C4-2B (cell line): ENCODE data around the gene FBXL15.

Experiments
- ZFX ChIP-seq: fragments of 450-650 bp; IDR thresholded peaks from 2 replicates; pipeline ENCODE4 v1.6.1; 2017
- TF ChIP-seq, protein P1 (sequence below): fragments of 450-650 bp; conservative IDR thresholded peaks from 2 replicates; pipeline ENCODE4 v1.5.1; 2017; ENCODE audit warnings: mild to moderate bottlenecking

DNA sequence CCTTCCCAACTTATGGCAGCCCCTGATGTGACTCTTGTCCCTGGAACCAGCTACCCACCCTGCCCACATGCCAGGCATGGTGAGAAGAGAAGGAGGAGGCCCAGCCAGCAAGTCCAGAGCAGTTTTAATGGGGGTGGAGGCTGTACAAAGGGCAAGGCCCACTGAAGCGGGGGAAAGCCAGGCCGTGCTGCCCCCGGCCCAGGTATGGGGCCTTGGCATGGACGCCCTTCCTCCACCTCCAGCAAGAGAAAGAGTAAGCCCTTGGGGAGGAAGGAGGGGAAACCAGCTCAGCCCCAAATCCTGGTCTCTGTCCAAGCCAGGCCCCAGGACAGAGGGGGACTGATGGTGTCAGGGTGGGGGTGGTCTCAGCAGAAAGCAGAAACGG is 18.1 kb upstream of the FBXL15 start:
- TF ChIP-seq, protein P1, sequence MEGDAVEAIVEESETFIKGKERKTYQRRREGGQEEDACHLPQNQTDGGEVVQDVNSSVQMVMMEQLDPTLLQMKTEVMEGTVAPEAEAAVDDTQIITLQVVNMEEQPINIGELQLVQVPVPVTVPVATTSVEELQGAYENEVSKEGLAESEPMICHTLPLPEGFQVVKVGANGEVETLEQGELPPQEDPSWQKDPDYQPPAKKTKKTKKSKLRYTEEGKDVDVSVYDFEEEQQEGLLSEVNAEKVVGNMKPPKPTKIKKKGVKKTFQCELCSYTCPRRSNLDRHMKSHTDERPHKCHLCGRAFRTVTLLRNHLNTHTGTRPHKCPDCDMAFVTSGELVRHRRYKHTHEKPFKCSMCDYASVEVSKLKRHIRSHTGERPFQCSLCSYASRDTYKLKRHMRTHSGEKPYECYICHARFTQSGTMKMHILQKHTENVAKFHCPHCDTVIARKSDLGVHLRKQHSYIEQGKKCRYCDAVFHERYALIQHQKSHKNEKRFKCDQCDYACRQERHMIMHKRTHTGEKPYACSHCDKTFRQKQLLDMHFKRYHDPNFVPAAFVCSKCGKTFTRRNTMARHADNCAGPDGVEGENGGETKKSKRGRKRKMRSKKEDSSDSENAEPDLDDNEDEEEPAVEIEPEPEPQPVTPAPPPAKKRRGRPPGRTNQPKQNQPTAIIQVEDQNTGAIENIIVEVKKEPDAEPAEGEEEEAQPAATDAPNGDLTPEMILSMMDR, result no peak
- no peak for TF ChIP-seq ZFX
